ENCODE measurements around the gene ANTKMT.

- TF ChIP-seq CTCF (conservative IDR thresholded peaks at IDR 0.05): no peak
- no peak for TF ChIP-seq EZH2 (IDR thresholded peaks at IDR 0.05; ENCODE audit: low read depth)
These were observed 16.9 kb upstream of the ANTKMT start for GRCh38 chr16:704047-704446.

Measured in PC-9 (cell line).